B cell (primary cell): ENCODE measurements around the gene USH1G. TPM values are rescaled to one million over a fixed set of nuclear protein-coding genes. Genes with fewer than 3 reads are reported as not detected.

Experiments used
- ATAC-seq: fragments of 200-7000 bp; cut with Tn5 transposase; one replicate; pipeline ENCODE4 v1.10.0; 2021; ENCODE audit warnings: low read depth, mild to moderate bottlenecking, moderate number of reproducible peaks, moderate library complexity
- CTCF ChIA-PET: fragments of 350-600 bp; sonication (Branson Sonifier 250); formaldehyde crosslinking; loops from one replicate; lab custom pipeline; 2021; ENCODE audit warnings: antibody characterized with exemption, inconsistent platforms; lab: Charles Lee
- POLR2A ChIA-PET: fragments of 350-600 bp; sonication (Branson Sonifier 250); formaldehyde crosslinking; loops from one replicate; lab custom pipeline; 2021; ENCODE audit warnings: antibody characterized with exemption; lab: Charles Lee
- DNase-seq: peaks from one replicate; pipeline ENCODE4 v3.0.0; 2013
- H2AFZ ChIP-seq: 2 replicates; pipeline ENCODE4 v1.6.1; 2012; ENCODE audit warnings: mild to moderate bottlenecking, low read depth, low read length; ENCODE audit not compliant: insufficient read depth, poor library complexity, severe bottlenecking
- H3K27ac ChIP-seq, 2 donors: 1 replicate in 1 of 2; 2 replicates in 1 of 2; pipeline ENCODE4 v1.5.1; 2012 to 2013; ENCODE audit warnings: low read length in 2 of 2, mild to moderate bottlenecking in 2 of 2, moderate library complexity in 1 of 2
- H3K27me3 ChIP-seq, 4 experiments: fragments of 200-600 bp in 1 of 4; sonication (generic) in 1 of 4; replicated peaks in 1 of 4; 1 replicate in 2 of 4; 2 replicates in 2 of 4; pipeline versions ENCODE4 v1.6.1 to v1.7.0; 2013 to 2016; ENCODE audit warnings: low read length in 3 of 4, mild to moderate bottlenecking in 2 of 4, mixed read lengths in 1 of 4, moderate library complexity in 1 of 4; ENCODE audit not compliant: insufficient read depth in 4 of 4, control insufficient read depth in 3 of 4; ENCODE audit errors: control extremely low read depth in 1 of 4
- H3K36me3 ChIP-seq, 2 experiments: replicated peaks in 1 of 2; 1 replicate in 1 of 2; 2 replicates in 1 of 2; pipeline versions ENCODE4 v1.6.1 to v1.7.1; 2013; ENCODE audit warnings: low read length in 1 of 2; ENCODE audit not compliant: insufficient read depth in 2 of 2, control insufficient read depth in 1 of 2; ENCODE audit errors: control extremely low read depth in 1 of 2, extremely low read depth in 1 of 2
- H3K4me1 ChIP-seq, 2 donors: fragments of 200-600 bp in 1 of 2; sonication (generic) in 1 of 2; 1 replicate in 1 of 2; 2 replicates in 1 of 2; pipeline versions ENCODE4 v1.5.1 to v1.6.1; 2013 to 2017; ENCODE audit warnings: low read length in 2 of 2; ENCODE audit not compliant: control insufficient read depth in 2 of 2, insufficient read depth in 2 of 2
- H3K4me2 ChIP-seq: replicated peaks from 2 replicates; pipeline ENCODE3; 2012; ENCODE audit warnings: mild to moderate bottlenecking, low read depth, low read length; ENCODE audit not compliant: poor library complexity, severe bottlenecking
- H3K4me3 ChIP-seq, 5 experiments: fragments of 200-600 bp in 1 of 5; sonication (generic) in 1 of 5; 1 replicate in 3 of 5; 2 replicates in 2 of 5; pipeline versions ENCODE4 v1.5.1 to v1.7.0; 2011 to 2016; ENCODE audit warnings: low read length in 4 of 5, mild to moderate bottlenecking in 4 of 5, low read depth in 2 of 5, control low read depth in 1 of 5, moderate library complexity in 1 of 5; ENCODE audit not compliant: insufficient read depth in 1 of 5; ENCODE audit errors: control extremely low read depth in 1 of 5, extremely low read depth in 1 of 5
- H3K79me2 ChIP-seq: fragments of 200-600 bp; sonication (generic); one replicate; pipeline ENCODE4 v1.6.0; 2016; ENCODE audit warnings: low read length; ENCODE audit not compliant: control insufficient read depth, insufficient read depth
- H3K9ac ChIP-seq: fragments of 200-600 bp; sonication (generic); 2 replicates; pipeline ENCODE4 v1.6.1; 2017; ENCODE audit warnings: mild to moderate bottlenecking, low read length, moderate library complexity
- H3K9me3 ChIP-seq, 3 donors: one replicate each; pipeline versions ENCODE4 v1.6.1 to v1.7.1; 2013; ENCODE audit warnings: low read length in 2 of 3; ENCODE audit not compliant: control insufficient read depth in 2 of 3, insufficient read depth in 1 of 3; ENCODE audit errors: control extremely low read depth in 1 of 3
- H4K20me1 ChIP-seq: 2 replicates; pipeline ENCODE4 v1.6.0; 2012; ENCODE audit warnings: mild to moderate bottlenecking, low read length; ENCODE audit not compliant: insufficient read depth, control insufficient read depth, poor library complexity, severe bottlenecking
- H3K27ac Mint-ChIP-seq: one replicate; pipeline ENCODE4 v1.8.0; 2021; ENCODE audit warnings: mixed read lengths
- H3K27me3 Mint-ChIP-seq: one replicate; pipeline ENCODE4 v1.8.0; 2021; ENCODE audit warnings: mixed read lengths
- H3K4me1 Mint-ChIP-seq: one replicate; pipeline ENCODE4 v1.8.0; 2021; ENCODE audit warnings: mixed read lengths
- H3K4me3 Mint-ChIP-seq: one replicate; pipeline ENCODE4 v1.8.0; 2021; ENCODE audit warnings: mixed read lengths
- H3K9me3 Mint-ChIP-seq: one replicate; pipeline ENCODE4 v1.8.0; 2022; ENCODE audit warnings: mixed read lengths; ENCODE audit not compliant: insufficient read depth
- CTCF ChIP-seq: fragments of 200-600 bp; IDR thresholded peaks from one replicate; pipeline ENCODE4 v1.8.0; 2022; ENCODE audit warnings: antibody characterized with exemption, mild to moderate bottlenecking
- EZH2 ChIP-seq: IDR thresholded peaks from 2 replicates; pipeline ENCODE4 v1.6.1; 2012; ENCODE audit warnings: borderline replicate concordance, low read depth, mild to moderate bottlenecking, moderate library complexity, low read length; ENCODE audit not compliant: insufficient read depth, poor library complexity, severe bottlenecking
- WGBS: methylation state at CpG from one replicate; pipeline ENCODE4 v1.1.5; 2013; ENCODE audit warnings: missing lambda C conversion rate; ENCODE audit not compliant: insufficient coverage; 5-methylcytosine and 5-hydroxymethylcytosine counted together
- intact Hi-C: fragments of 100-400 bp; cut with micrococcal nuclease; formaldehyde crosslinking; loops from one replicate; pipeline ENCODE4 v1.10.0; 2022
- polyA plus RNA-seq: library from polyadenylated mRNA; depleted of rRNA; stranded (reverse); fragments of >200 nt; gene quantifications from 2 replicates; pipeline ENCODE4 v1.2.3, GENCODE V29; 2012
- total RNA-seq, 2 donors: library from RNA; stranded (reverse); fragments of 120-200 nt in 1 of 2; gene quantifications; 1 replicate in 1 of 2; 2 replicates in 1 of 2; pipeline versions ENCODE4 v1.2.3 to v1.2.4, GENCODE V29; 2013 to 2022

USH1G gene
- total and polyA plus RNA-seq, 2 donors (not counting 1 experiment from before 2014, with no cell fraction given): not detected

- Histone ChIP-seq H4K20me1 (no peaks in the 10 kb centered on the region), H3K4me3 (peak within 1 kb of the TSS in 3 of 5 experiments; percentile 18 to 37 (median 29)), H3K36me3 (no peaks in the 10 kb centered on the region), H3K79me2 (no peaks in the 10 kb centered on the region), H3K4me1 (peaks cover 24 to 25% of the 10 kb centered on the region in 2 donors), H3K9ac (peak within 1 kb of the TSS; percentile 48), H3K27ac (no peak within 1 kb of the TSS), H3K27me3 (peaks cover 0 to 76% (median 35%) of the 10 kb centered on the region in 4 experiments), H3K4me2 (peak within 1 kb of the TSS; percentile 75), H3K9me3 (peaks cover 0 to 16% (median 0%) of the 10 kb centered on the region in 3 donors), H2AFZ (peak within 1 kb of the TSS; percentile 57)
- WGBS: 7% methylated on average over 43 of the region's 54 CpGs
- peak within 1 kb of the TSS; percentile 62 for H3K4me3 Mint-ChIP-seq
- peak; percentile 43 for DNase-seq
- intact Hi-C loops: no loop called here
- peaks cover 49% of the 10 kb centered on the region for H3K27me3 Mint-ChIP-seq
- ChIA-PET POLR2A (no interaction called here), CTCF (interaction anchor here (0.5 to 2.3 kb wide), 4 partner anchors 34 to 277 kb away, joined by 3 to 16 read pairs (median 4); no protein-coding TSS in a partner anchor)
- ATAC-seq: no peak
- H3K27ac Mint-ChIP-seq: no peak within 1 kb of the TSS
- TF ChIP-seq EZH2 (peak; percentile 30), CTCF (no peak)
- H3K9me3 Mint-ChIP-seq: no peaks in the 10 kb centered on the region
- peaks cover 15% of the 10 kb centered on the region for H3K4me1 Mint-ChIP-seq
Measured at GRCh38 chr17:74924250-74924948, 1.3 kb upstream of the USH1G start, which contains the start of gene OTOP2. Gene OTOP2 (plus strand): TSS chr17:74924273. CDS start chr17:74924633, 360 bp downstream.
